Measurements from ENCODE around the gene INTS11. TPM values are rescaled to one million over a fixed set of nuclear protein-coding genes. Genes with fewer than 3 reads are reported as not detected.

INTS11 gene
- polyA plus RNA-seq, 4 donors = 94.9 to 331 (median 186) TPM

DNA sequence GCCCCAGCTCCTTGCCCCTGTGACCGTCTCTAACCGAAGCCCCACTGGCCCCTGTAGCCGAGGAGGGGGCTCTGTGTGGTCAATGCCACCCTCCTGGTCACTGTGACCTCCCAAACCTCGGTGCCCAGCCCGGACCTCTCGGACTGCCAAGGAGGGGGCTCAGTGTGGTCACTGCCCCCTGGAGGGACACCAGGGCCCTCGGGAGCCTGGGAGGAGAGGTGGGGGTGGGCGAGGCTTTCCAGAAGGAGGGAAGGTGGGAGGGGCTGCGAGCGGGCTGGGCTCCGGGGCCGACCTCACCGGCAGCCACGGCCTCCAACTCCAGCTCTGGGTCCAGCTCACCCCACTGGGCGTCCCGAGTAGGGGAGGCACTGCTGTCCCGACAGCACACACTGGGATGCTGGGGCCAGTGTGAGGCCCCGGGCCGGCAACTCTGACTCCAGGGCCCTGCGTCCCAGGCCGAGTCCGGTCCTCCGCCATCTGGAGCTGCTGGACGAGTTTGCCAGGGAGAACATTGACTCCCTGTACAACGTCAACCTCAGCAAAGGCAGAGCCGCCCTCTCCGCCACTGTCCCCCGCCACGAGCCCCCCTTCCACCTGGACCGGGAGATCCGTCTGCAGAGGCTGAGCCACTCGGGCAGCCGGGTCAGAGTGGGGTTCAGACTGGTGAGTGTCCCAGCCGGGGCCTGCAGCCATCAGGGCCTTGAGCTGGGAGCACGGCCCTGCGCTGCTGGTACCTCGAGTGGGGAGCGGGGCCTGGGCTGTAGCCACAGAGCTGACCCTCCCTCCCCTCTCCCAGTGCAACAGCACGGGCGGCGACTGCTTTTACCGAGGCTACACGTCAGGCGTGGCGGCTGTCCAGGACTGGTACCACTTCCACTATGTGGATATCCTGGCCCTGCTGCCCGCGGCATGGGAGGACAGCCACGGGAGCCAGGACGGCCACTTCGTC, 37.9 kb downstream of the INTS11 start:
- FAIRE-seq (no peak), DNase-seq (no peak)
- H3K36me3 ChIP-seq (ENCODE audit: control insufficient read depth in 3 of 3, insufficient read depth in 2 of 3, low read depth in 1 of 3, low read length in 3 of 3) = no peaks in the 10 kb centered on the region
- peaks cover 0 to 27% (median 3%) of the 10 kb centered on the region in 3 donors for H3K4me1 ChIP-seq (ENCODE audit: control insufficient read depth in 3 of 3, insufficient read depth in 2 of 3, low read depth in 1 of 3, low read length in 2 of 3)
- H3K27ac ChIP-seq (ENCODE audit: low read depth in 1 of 3, low read length in 2 of 3) = no peak overlapping the region
- no peak overlapping the region for H3K4me3 ChIP-seq (ENCODE audit: low read depth in 1 of 3, low read length in 3 of 3)
- no peaks in the 10 kb centered on the region for H3K9me3 ChIP-seq (ENCODE audit: control insufficient read depth in 2 of 2, insufficient read depth in 1 of 2, low read depth in 1 of 2, low read length in 1 of 2)
- WGBS, 3 donors = 53 to 66% (median 55%) methylated on average over 42 to 50 of the region's 50 CpGs
- H3K27me3 ChIP-seq (ENCODE audit: control insufficient read depth in 3 of 3, insufficient read depth in 3 of 3, low read length in 3 of 3) = peaks cover 0 to 15% (median 4%) of the 10 kb centered on the region in 3 donors

DNA sequence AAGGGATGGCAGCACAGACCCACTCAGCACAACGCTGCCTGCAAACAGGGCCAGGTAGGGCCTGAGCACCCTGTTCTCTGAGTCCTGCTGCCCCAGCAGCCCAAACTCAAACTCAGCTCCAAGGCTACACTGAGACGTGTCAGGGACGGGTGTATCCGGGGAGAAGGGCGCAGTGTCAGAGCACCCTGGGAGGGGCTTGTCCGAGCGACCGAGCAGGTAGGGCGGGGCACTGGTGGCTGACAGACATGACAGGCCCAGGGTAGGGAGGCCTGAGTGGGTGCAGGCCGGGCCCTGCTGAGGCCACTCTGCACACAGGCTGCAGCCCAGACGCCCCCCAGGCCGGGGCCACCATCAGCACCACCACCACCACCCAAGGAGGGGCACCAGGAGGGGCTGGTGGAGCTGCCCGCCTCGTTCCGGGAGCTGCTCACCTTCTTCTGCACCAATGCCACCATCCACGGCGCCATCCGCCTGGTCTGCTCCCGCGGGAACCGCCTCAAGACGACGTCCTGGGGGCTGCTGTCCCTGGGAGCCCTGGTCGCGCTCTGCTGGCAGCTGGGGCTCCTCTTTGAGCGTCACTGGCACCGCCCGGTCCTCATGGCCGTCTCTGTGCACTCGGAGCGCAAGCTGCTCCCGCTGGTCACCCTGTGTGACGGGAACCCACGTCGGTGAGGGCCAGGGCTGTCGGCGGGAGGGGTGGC, 38.7 kb downstream of the INTS11 start:
- H3K36me3 ChIP-seq (ENCODE audit: control insufficient read depth in 3 of 3, insufficient read depth in 2 of 3, low read depth in 1 of 3, low read length in 3 of 3) = no peaks in the 10 kb centered on the region
- peaks cover 0 to 15% (median 4%) of the 10 kb centered on the region in 3 donors for H3K27me3 ChIP-seq (ENCODE audit: control insufficient read depth in 3 of 3, insufficient read depth in 3 of 3, low read length in 3 of 3)
- H3K4me1 ChIP-seq (ENCODE audit: control insufficient read depth in 3 of 3, insufficient read depth in 2 of 3, low read depth in 1 of 3, low read length in 2 of 3) = peaks cover 2 to 28% (median 3%) of the 10 kb centered on the region in 3 donors
- H3K27ac ChIP-seq (ENCODE audit: low read depth in 1 of 3, low read length in 2 of 3) = no peak overlapping the region
- DNase-seq = peak in 1 of 2 donors; percentile 53
- no peak overlapping the region for H3K4me3 ChIP-seq (ENCODE audit: low read depth in 1 of 3, low read length in 3 of 3)
- 23 to 64% (median 29%) methylated on average over 29 to 37 of the region's 37 CpGs for WGBS, 3 donors
- no peak for FAIRE-seq
- no peaks in the 10 kb centered on the region for H3K9me3 ChIP-seq (ENCODE audit: control insufficient read depth in 2 of 2, insufficient read depth in 1 of 2, low read depth in 1 of 2, low read length in 1 of 2)

DNA sequence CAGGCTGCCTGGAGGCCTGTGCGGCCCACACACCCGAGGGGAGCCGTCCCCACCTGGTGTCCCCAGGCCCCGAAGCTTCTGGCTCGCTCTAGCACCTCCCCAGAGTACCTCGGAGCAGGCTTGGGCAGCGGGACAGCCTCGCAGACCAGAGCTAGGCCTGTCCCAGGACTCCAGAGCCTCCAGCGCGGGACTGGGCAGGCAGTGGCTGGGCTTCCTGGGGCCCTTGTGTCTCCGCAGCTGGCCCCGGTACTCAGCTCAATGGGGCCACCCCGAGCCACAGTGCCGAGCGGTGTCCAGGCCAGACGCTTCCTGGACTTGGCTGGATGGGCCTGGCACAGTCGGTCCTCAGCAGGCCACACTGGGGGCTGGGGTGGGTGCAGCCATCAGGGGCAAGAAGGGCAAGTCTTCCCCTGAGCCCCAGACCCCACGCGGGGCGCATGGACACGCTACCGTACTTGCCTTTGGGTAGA, 39.3 kb downstream of the INTS11 start:
- no peak overlapping the region for H3K4me3 ChIP-seq (ENCODE audit: low read depth in 1 of 3, low read length in 3 of 3)
- WGBS, 3 donors = 92 to 94% (median 92%) methylated on average over 22 of the region's 22 CpGs
- no peaks in the 10 kb centered on the region for H3K9me3 ChIP-seq (ENCODE audit: control insufficient read depth in 2 of 2, insufficient read depth in 1 of 2, low read depth in 1 of 2, low read length in 1 of 2)
- H3K27me3 ChIP-seq (ENCODE audit: control insufficient read depth in 3 of 3, insufficient read depth in 3 of 3, low read length in 3 of 3) = peaks cover 0 to 15% (median 4%) of the 10 kb centered on the region in 3 donors
- no peak overlapping the region for H3K27ac ChIP-seq (ENCODE audit: low read depth in 1 of 3, low read length in 2 of 3)
- FAIRE-seq (no peak), DNase-seq (no peak)
- peaks cover 2 to 26% (median 3%) of the 10 kb centered on the region in 3 donors for H3K4me1 ChIP-seq (ENCODE audit: control insufficient read depth in 3 of 3, insufficient read depth in 2 of 3, low read depth in 1 of 3, low read length in 2 of 3)
- no peaks in the 10 kb centered on the region for H3K36me3 ChIP-seq (ENCODE audit: control insufficient read depth in 3 of 3, insufficient read depth in 2 of 3, low read depth in 1 of 3, low read length in 3 of 3)

DNA sequence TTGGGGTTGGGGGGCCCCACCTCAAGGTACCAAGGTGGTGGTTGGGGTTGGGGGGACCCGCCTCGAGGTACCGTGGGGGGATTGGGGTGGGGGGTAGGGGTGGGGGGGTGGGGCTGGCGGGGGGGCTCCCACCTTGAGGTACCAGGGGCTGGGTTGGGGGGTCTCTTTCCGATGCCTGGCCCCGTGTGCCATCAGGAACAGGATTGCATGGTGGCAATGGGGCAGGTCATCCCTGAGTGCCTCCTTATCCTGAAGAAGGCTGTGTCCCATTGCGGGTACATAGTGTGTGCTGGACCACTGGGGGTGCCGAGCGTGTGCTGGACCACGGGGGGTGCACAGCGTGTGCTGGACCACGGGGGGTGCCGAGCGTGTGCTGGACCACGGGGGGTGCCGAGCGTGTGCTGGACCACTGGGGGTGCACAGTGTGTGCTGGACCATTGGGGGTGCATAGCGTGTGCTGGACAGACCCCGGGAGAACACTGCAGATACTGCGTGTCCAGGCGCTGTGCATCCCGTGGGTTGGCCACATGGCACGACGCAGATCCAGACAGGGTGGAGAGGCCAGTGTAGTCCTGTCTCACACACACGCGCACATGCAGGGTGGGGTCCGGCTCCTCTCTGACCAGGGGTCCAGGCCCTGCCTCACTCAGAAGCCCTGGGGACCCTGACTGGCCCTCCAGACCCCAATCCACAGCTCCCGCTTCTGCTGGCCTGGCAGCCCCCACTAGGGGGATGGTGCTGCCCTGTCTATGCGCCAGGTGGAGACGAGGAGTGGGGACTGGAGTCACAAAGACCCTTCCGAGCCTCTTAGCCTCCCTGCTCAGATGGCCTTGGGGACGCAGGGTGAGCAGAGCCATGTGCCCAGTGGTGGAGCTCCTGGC, 40.0 kb downstream of the INTS11 start:
- DNase-seq (no peak), FAIRE-seq (no peak)
- Histone ChIP-seq H3K9me3 (ENCODE audit: control insufficient read depth in 2 of 2, insufficient read depth in 1 of 2, low read depth in 1 of 2, low read length in 1 of 2) (no peaks in the 10 kb centered on the region), H3K4me3 (ENCODE audit: low read depth in 1 of 3, low read length in 3 of 3) (no peak overlapping the region), H3K27ac (ENCODE audit: low read depth in 1 of 3, low read length in 2 of 3) (no peak overlapping the region), H3K4me1 (ENCODE audit: control insufficient read depth in 3 of 3, insufficient read depth in 2 of 3, low read depth in 1 of 3, low read length in 2 of 3) (peaks cover 2 to 25% (median 3%) of the 10 kb centered on the region in 3 donors), H3K27me3 (ENCODE audit: control insufficient read depth in 3 of 3, insufficient read depth in 3 of 3, low read length in 3 of 3) (peaks cover 0 to 15% (median 4%) of the 10 kb centered on the region in 3 donors), H3K36me3 (ENCODE audit: control insufficient read depth in 3 of 3, insufficient read depth in 2 of 3, low read depth in 1 of 3, low read length in 3 of 3) (no peaks in the 10 kb centered on the region)
- 82 to 89% (median 86%) methylated on average over 28 to 32 of the region's 32 CpGs for WGBS, 3 donors

DNA sequence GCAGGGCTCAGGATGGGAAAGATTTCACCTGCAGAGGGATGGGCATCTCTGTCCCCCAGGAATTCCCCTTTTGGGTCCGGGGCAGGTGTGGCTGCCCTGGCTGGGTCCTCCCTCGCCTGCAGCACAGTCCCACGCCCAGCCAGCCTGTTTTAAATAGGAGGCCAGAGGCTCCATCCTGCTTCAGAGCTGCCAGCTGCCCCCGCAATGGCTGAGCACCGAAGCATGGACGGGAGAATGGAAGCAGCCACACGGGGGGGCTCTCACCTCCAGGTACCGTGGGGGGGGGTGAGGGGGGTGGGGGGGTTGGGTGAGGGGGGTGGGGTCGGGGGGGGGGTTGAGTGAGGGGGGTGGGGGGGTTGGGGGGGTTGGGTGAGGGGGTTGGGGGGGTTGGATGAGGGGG, 40.6 kb downstream of the INTS11 start:
- peaks cover 2 to 25% (median 3%) of the 10 kb centered on the region in 3 donors for H3K4me1 ChIP-seq (ENCODE audit: control insufficient read depth in 3 of 3, insufficient read depth in 2 of 3, low read depth in 1 of 3, low read length in 2 of 3)
- no peak overlapping the region for H3K27ac ChIP-seq (ENCODE audit: low read depth in 1 of 3, low read length in 2 of 3)
- no peaks in the 10 kb centered on the region for H3K36me3 ChIP-seq (ENCODE audit: control insufficient read depth in 3 of 3, insufficient read depth in 2 of 3, low read depth in 1 of 3, low read length in 3 of 3)
- no peaks in the 10 kb centered on the region for H3K9me3 ChIP-seq (ENCODE audit: control insufficient read depth in 2 of 2, insufficient read depth in 1 of 2, low read depth in 1 of 2, low read length in 1 of 2)
- no peak for FAIRE-seq
- 3 to 14% (median 13%) methylated on average over 5 to 8 of the region's 9 CpGs for WGBS, 3 donors
- H3K4me3 ChIP-seq (ENCODE audit: low read depth in 1 of 3, low read length in 3 of 3) = no peak overlapping the region
- no peak for DNase-seq
- H3K27me3 ChIP-seq (ENCODE audit: control insufficient read depth in 3 of 3, insufficient read depth in 3 of 3, low read length in 3 of 3) = peaks cover 0 to 15% (median 4%) of the 10 kb centered on the region in 3 donors

DNA sequence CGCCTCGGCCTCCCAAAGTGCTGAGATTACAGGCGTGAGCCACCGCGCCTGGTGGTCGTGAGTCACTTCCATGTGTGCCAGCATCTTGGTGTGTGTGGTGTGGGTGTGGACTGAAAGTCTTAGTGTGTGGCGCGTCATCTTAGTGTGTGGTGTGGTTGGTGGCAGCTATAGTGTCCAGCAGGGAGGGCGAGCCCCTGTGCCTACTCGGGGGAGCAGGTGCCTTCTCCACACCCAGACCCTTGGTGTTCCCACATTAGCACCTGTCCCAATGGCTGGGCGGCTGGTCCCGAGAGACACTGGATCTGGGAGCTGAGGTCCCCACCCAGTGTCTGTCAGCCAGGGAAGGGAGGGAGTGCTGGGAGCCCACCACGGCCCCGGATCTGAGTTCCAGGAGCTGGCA, 41.5 kb downstream of the INTS11 start:
- 51 to 81% (median 70%) methylated on average over 14 of the region's 14 CpGs for WGBS, 3 donors
- H3K27ac ChIP-seq (ENCODE audit: low read depth in 1 of 3, low read length in 2 of 3) = no peak overlapping the region
- no peaks in the 10 kb centered on the region for H3K9me3 ChIP-seq (ENCODE audit: control insufficient read depth in 2 of 2, insufficient read depth in 1 of 2, low read depth in 1 of 2, low read length in 1 of 2)
- FAIRE-seq (no peak), DNase-seq (no peak)
- H3K36me3 ChIP-seq (ENCODE audit: control insufficient read depth in 3 of 3, insufficient read depth in 2 of 3, low read depth in 1 of 3, low read length in 3 of 3) = no peaks in the 10 kb centered on the region
- peaks cover 0 to 15% (median 4%) of the 10 kb centered on the region in 3 donors for H3K27me3 ChIP-seq (ENCODE audit: control insufficient read depth in 3 of 3, insufficient read depth in 3 of 3, low read length in 3 of 3)
- no peak overlapping the region for H3K4me3 ChIP-seq (ENCODE audit: low read depth in 1 of 3, low read length in 3 of 3)
- peaks cover 2 to 25% (median 3%) of the 10 kb centered on the region in 3 donors for H3K4me1 ChIP-seq (ENCODE audit: control insufficient read depth in 3 of 3, insufficient read depth in 2 of 3, low read depth in 1 of 3, low read length in 2 of 3)

DNA sequence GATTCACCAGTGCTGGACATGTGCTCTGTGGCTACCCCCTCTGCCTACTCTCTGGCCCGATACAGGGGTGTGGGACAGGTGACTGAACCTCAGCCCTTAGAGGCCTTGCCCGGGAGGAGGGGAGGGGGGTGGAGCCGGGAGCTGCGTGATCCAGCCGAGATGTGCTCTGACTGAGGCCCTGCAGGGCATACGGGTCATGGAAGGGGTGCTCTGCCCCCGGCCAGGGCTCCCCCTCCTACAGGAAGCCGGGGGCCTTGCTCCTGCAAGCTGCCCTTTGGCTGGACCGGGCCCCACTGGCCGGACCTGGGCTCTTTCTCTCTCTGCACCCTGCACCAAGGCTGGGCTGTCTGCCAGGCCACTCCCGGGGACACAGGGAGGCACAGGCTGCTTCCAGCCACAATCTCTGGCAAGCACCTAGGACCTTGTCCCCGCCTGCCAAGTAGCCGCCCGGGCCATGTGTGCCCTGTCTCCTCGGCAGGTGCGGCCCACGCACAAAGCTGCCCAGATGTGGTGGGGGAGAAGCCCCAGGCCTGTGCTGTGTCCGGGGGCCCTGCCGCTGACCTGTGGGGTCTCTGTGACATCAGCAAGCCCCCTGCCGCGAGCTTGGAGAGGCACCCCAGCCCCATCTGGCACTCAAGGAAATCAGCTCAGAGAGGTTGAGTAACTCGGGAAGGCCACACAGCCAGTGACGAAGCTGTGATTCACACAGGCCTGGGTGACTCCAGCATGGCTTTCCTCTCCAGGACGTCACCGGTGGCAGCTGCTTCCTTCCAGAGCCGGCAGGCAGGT, 42.7 kb downstream of the INTS11 start:
- FAIRE-seq (no peak), DNase-seq (peak; percentile 90 to 98)
- Histone ChIP-seq H3K36me3 (ENCODE audit: control insufficient read depth in 3 of 3, insufficient read depth in 2 of 3, low read depth in 1 of 3, low read length in 3 of 3) (no peaks in the 10 kb centered on the region), H3K27ac (ENCODE audit: low read depth in 1 of 3, low read length in 2 of 3) (peak overlapping the region; percentile 83 to 97 (median 92)), H3K27me3 (ENCODE audit: control insufficient read depth in 3 of 3, insufficient read depth in 3 of 3, low read length in 3 of 3) (peaks cover 0 to 6% (median 0%) of the 10 kb centered on the region in 3 donors), H3K4me1 (ENCODE audit: control insufficient read depth in 3 of 3, insufficient read depth in 2 of 3, low read depth in 1 of 3, low read length in 2 of 3) (peaks cover 2 to 25% (median 3%) of the 10 kb centered on the region in 3 donors), H3K9me3 (ENCODE audit: control insufficient read depth in 2 of 2, insufficient read depth in 1 of 2, low read depth in 1 of 2, low read length in 1 of 2) (no peaks in the 10 kb centered on the region), H3K4me3 (ENCODE audit: low read depth in 1 of 3, low read length in 3 of 3) (no peak overlapping the region)
- WGBS, 3 donors = 12 to 45% (median 19%) methylated on average over 23 to 26 of the region's 26 CpGs
